DMS114 treated with DMSO at 0.1 percent for 48 hours (cell line): ENCODE measurements around the gene ASTN2.
"Not testable (repeated sequence)": the region's sequence is repeated elsewhere in the genome, so short reads cannot be mapped to it uniquely, and the experiment has no call there.

Experiments used
- DNase-seq: peaks from one replicate; lab custom pipeline; 2025; ENCODE audit not compliant: unreplicated experiment; lab: John Stamatoyannopoulos, UW

ASTN2 gene

GRCh38 chr9:116935149-116935897 is 479.5 kb downstream of the ASTN2 start:
- no peak for DNase-seq

- DNase-seq = no peak
These were observed 480.7 kb downstream of the ASTN2 start for GRCh38 chr9:116934131-116934530.

GRCh38 chr9:116933251-116933650 is 481.6 kb downstream of the ASTN2 start:
- no peak for DNase-seq

- DNase-seq = no peak
These were observed 485.2 kb downstream of the ASTN2 start for GRCh38 chr9:116929621-116930020.

GRCh38 chr9:116928884-116929283 is 486.0 kb downstream of the ASTN2 start:
- no peak for DNase-seq

- no peak for DNase-seq
These were observed 486.6 kb downstream of the ASTN2 start for GRCh38 chr9:116928289-116928688.

GRCh38 chr9:116927726-116928125 is 487.1 kb downstream of the ASTN2 start:
- no peak for DNase-seq

- DNase-seq = no peak
These were observed 489.7 kb downstream of the ASTN2 start for GRCh38 chr9:116925121-116925520.

- no peak for DNase-seq
These were observed 490.3 kb downstream of the ASTN2 start for GRCh38 chr9:116924462-116925110.

- not testable (repeated sequence) for DNase-seq
These were observed 496.9 kb downstream of the ASTN2 start for GRCh38 chr9:116917895-116918508.

- DNase-seq = no peak
These were observed 501.3 kb downstream of the ASTN2 start for GRCh38 chr9:116913536-116913935.

- DNase-seq = no peak
These were observed 504.7 kb downstream of the ASTN2 start for GRCh38 chr9:116910201-116910600.

GRCh38 chr9:116907989-116908388 is 506.9 kb downstream of the ASTN2 start:
- DNase-seq = no peak

GRCh38 chr9:116905171-116905588 is 509.7 kb downstream of the ASTN2 start:
- DNase-seq = no peak

GRCh38 chr9:116904165-116904564 is 510.7 kb downstream of the ASTN2 start:
- DNase-seq = no peak

- no peak for DNase-seq
These were observed 513.6 kb downstream of the ASTN2 start for GRCh38 chr9:116901260-116901659.

GRCh38 chr9:116900543-116900942 is 514.3 kb downstream of the ASTN2 start:
- DNase-seq = no peak

GRCh38 chr9:116900007-116900367 is 514.9 kb downstream of the ASTN2 start:
- DNase-seq = no peak

GRCh38 chr9:116899337-116900006 is 515.4 kb downstream of the ASTN2 start:
- no peak for DNase-seq

GRCh38 chr9:116898131-116898530 is 516.7 kb downstream of the ASTN2 start:
- not testable (repeated sequence) for DNase-seq

GRCh38 chr9:116897201-116897600 is 517.7 kb downstream of the ASTN2 start:
- no peak for DNase-seq

GRCh38 chr9:116895961-116896360 is 518.9 kb downstream of the ASTN2 start:
- DNase-seq = no peak
